ENCODE data around the gene CYP4Z1.
"Not testable (repeated sequence)": the region's sequence is repeated elsewhere in the genome, so short reads cannot be mapped to it uniquely, and the experiment has no call there.

The CYP4Z1 gene

DNA sequence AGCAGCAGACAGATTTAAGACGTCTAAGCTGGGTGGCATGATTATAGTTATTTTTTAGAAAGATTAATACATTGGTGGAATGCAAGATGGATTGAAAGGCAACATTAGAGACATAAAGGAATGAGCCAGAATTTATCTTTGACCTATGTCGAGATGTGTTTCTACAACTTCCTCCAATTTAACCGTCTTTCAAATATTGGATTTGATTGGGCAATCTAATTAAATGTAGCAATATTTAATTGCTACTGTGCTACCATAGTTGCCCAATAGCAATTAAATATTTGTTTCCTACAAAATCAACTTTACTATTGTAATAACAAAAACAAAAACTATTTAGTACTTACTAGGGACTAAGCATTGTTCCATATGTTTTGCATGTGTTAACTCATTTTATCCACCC, 39.8 kb downstream of the CYP4Z1 start:
- peaks cover 15% of the 10 kb centered on the region for H3K9me3 Mint-ChIP-seq
- no peak for DNase-seq
- peaks cover 26% of the 10 kb centered on the region for H3K27me3 Mint-ChIP-seq
- no peaks in the 10 kb centered on the region for H3K36me3 Mint-ChIP-seq (ENCODE audit: low read depth)
- H3K27ac Mint-ChIP-seq: no peak overlapping the region
- no peaks in the 10 kb centered on the region for H3K4me1 Mint-ChIP-seq (ENCODE audit: low read depth)
- H3K4me3 Mint-ChIP-seq: no peak overlapping the region

DNA sequence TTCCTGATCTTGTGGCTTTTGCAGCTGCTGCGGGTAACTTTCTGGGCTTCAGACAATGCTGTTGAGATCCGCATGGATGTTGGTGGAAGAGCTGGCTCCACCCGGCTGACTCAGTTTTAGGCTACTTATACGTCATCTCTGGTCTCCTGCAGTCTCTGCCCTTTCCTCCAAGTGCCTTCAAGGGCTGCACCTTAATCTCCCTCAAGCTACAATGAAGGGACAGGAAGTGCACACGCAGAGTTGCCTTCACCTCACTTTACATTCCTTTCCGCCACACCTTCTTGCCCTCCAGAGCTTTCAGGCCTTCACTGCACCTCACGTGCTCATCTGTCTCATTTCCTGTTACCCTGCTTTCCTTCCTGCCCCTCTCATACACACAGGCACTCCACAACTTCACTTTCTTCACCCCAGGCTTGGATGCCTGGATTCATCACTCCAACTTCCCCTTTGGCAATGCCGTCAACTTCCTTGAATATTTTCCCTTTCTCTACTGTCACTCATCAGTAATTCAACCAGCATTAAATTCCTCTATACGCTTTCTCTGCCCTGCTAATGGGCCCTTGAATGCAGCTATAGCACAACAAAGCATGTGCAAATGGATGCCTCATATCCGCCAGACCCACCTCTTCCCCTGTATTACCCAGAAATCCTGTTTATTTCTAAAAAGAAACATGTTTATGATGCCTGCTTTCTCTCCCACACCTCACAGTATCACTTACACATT, 41.0 kb downstream of the CYP4Z1 start:
- not testable (repeated sequence) for H3K36me3 Mint-ChIP-seq (ENCODE audit: low read depth); DNase-seq; H3K4me1 Mint-ChIP-seq (ENCODE audit: low read depth); H3K9me3 Mint-ChIP-seq; H3K27ac Mint-ChIP-seq; H3K4me3 Mint-ChIP-seq
- peaks cover 21% of the 10 kb centered on the region for H3K27me3 Mint-ChIP-seq

GRCh38 chr1:47109482-47109881, 42.5 kb downstream of the CYP4Z1 start:
- not testable (repeated sequence) for H3K4me1 Mint-ChIP-seq (ENCODE audit: low read depth); H3K36me3 Mint-ChIP-seq (ENCODE audit: low read depth); DNase-seq; H3K9me3 Mint-ChIP-seq; H3K4me3 Mint-ChIP-seq; H3K27ac Mint-ChIP-seq
- H3K27me3 Mint-ChIP-seq: peaks cover 21% of the 10 kb centered on the region

- H3K9me3 Mint-ChIP-seq: no peaks in the 10 kb centered on the region
- DNase-seq: no peak
- peaks cover 21% of the 10 kb centered on the region for H3K27me3 Mint-ChIP-seq
- H3K4me3 Mint-ChIP-seq: no peak overlapping the region
- H3K36me3 Mint-ChIP-seq (ENCODE audit: low read depth): no peaks in the 10 kb centered on the region
- no peak overlapping the region for H3K27ac Mint-ChIP-seq
- no peaks in the 10 kb centered on the region for H3K4me1 Mint-ChIP-seq (ENCODE audit: low read depth)
Observed at GRCh38 chr1:47113178-47113577, 46.1 kb downstream of the CYP4Z1 start.

- H3K36me3 Mint-ChIP-seq (ENCODE audit: low read depth); H3K4me3 Mint-ChIP-seq; H3K4me1 Mint-ChIP-seq (ENCODE audit: low read depth); H3K9me3 Mint-ChIP-seq; H3K27ac Mint-ChIP-seq; DNase-seq: not testable (repeated sequence)
- H3K27me3 Mint-ChIP-seq: peaks cover 25% of the 10 kb centered on the region
Observed at GRCh38 chr1:47121039-47121438, 54.0 kb downstream of the CYP4Z1 start.

DNA sequence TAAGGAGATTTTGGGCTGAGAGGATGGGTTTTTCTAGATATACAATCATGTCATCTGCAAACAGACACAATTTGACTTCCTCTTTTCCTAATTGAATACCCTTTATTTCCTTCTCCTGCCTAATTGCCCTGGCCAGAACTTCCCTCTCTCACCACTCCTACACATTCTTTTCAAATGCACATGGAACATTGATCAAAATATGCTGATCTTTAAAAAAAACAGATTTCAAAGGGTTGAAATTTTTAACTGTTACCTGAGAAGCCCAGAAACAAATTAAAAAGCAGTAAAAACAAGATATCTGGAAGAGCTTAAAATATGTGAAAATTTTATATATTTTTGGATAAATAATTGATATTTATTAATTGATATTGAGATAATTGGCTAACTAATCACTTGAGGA, 57.8 kb downstream of the CYP4Z1 start:
- not testable (repeated sequence) for H3K36me3 Mint-ChIP-seq (ENCODE audit: low read depth)

DNA sequence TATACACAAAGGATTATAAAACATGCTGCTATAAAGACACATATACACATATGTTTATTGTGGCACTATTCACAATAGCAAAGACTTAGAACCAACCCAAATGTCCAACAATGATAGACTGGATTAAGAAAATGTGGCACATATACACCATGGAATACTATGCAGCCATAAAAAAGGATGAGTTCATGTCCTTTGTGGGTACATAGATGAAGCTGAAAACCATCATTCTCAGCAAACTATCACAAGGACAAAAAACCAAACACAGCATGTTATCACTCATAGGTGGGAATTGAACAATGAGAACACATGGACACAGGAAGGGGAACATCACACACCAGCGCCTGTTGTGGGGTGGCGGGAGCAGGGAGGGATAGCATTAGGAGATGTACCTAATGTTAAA, 60.0 kb downstream of the CYP4Z1 start:
- H3K36me3 Mint-ChIP-seq (ENCODE audit: low read depth); DNase-seq; H3K4me1 Mint-ChIP-seq (ENCODE audit: low read depth); H3K27ac Mint-ChIP-seq; H3K4me3 Mint-ChIP-seq; H3K9me3 Mint-ChIP-seq: not testable (repeated sequence)
- H3K27me3 Mint-ChIP-seq: peaks cover 21% of the 10 kb centered on the region

More for the DNA sequence above, 57.8 kb downstream of the CYP4Z1 start:
- not testable (repeated sequence) for H3K4me3 Mint-ChIP-seq; H3K4me1 Mint-ChIP-seq (ENCODE audit: low read depth); H3K9me3 Mint-ChIP-seq; H3K27ac Mint-ChIP-seq; DNase-seq
- H3K27me3 Mint-ChIP-seq: peaks cover 19% of the 10 kb centered on the region

GRCh38 chr1:47128221-47128620, 61.2 kb downstream of the CYP4Z1 start:
- Mint-ChIP-seq H3K27me3 (peaks cover 26% of the 10 kb centered on the region), H3K27ac (no peak overlapping the region), H3K9me3 (peaks cover 2% of the 10 kb centered on the region), H3K4me3 (no peak overlapping the region), H3K4me1 (ENCODE audit: low read depth) (no peaks in the 10 kb centered on the region), H3K36me3 (ENCODE audit: low read depth) (no peaks in the 10 kb centered on the region)
- DNase-seq: no peak

- H3K27ac Mint-ChIP-seq; H3K36me3 Mint-ChIP-seq (ENCODE audit: low read depth); H3K9me3 Mint-ChIP-seq; H3K4me1 Mint-ChIP-seq (ENCODE audit: low read depth); DNase-seq; H3K4me3 Mint-ChIP-seq: not testable (repeated sequence)
- H3K27me3 Mint-ChIP-seq: peaks cover 26% of the 10 kb centered on the region
Observed at GRCh38 chr1:47128854-47129253, 61.8 kb downstream of the CYP4Z1 start.

GRCh38 chr1:47129489-47130230, 62.6 kb downstream of the CYP4Z1 start:
- not testable (repeated sequence) for H3K9me3 Mint-ChIP-seq; H3K4me1 Mint-ChIP-seq (ENCODE audit: low read depth); H3K4me3 Mint-ChIP-seq; DNase-seq; H3K27ac Mint-ChIP-seq; H3K36me3 Mint-ChIP-seq (ENCODE audit: low read depth)
- H3K27me3 Mint-ChIP-seq: peaks cover 26% of the 10 kb centered on the region

DNA sequence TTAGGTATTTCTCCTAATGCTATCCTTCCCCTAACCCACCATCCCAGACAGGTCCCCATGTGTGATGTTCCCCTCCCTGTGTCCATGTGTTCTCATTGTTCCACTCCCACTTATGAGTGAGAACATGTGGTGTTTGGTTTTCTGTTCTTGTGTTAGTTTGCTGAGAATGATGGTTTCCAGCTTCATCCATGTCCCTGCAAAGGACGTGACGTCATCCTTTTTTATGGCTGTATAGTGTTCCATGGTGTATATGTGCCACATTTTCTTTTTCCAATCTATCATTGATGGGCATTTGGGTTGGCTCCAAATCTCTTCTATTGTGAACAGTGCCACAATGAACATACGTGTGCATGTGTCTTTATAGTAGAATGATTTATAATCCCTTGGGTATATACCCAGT, 65.6 kb downstream of the CYP4Z1 start:
- not testable (repeated sequence) for H3K36me3 Mint-ChIP-seq (ENCODE audit: low read depth); H3K27ac Mint-ChIP-seq; H3K9me3 Mint-ChIP-seq; H3K4me1 Mint-ChIP-seq (ENCODE audit: low read depth); H3K4me3 Mint-ChIP-seq; DNase-seq
- H3K27me3 Mint-ChIP-seq: peaks cover 25% of the 10 kb centered on the region

GRCh38 chr1:47137198-47137597, 70.2 kb downstream of the CYP4Z1 start, which contains the start of gene CYP4A22:
Gene CYP4A22 (plus strand): TSS chr1:47137441. CDS start chr1:47137486, 45 bp downstream.
- peaks cover 25% of the 10 kb centered on the region for H3K27me3 Mint-ChIP-seq
- H3K27ac Mint-ChIP-seq: no peak within 1 kb of the TSS
- H3K36me3 Mint-ChIP-seq (ENCODE audit: low read depth): no peaks in the 10 kb centered on the region
- H3K9me3 Mint-ChIP-seq: peaks cover 2% of the 10 kb centered on the region
- DNase-seq: no peak
- H3K4me3 Mint-ChIP-seq: no peak within 1 kb of the TSS
- no peaks in the 10 kb centered on the region for H3K4me1 Mint-ChIP-seq (ENCODE audit: low read depth)

DNA sequence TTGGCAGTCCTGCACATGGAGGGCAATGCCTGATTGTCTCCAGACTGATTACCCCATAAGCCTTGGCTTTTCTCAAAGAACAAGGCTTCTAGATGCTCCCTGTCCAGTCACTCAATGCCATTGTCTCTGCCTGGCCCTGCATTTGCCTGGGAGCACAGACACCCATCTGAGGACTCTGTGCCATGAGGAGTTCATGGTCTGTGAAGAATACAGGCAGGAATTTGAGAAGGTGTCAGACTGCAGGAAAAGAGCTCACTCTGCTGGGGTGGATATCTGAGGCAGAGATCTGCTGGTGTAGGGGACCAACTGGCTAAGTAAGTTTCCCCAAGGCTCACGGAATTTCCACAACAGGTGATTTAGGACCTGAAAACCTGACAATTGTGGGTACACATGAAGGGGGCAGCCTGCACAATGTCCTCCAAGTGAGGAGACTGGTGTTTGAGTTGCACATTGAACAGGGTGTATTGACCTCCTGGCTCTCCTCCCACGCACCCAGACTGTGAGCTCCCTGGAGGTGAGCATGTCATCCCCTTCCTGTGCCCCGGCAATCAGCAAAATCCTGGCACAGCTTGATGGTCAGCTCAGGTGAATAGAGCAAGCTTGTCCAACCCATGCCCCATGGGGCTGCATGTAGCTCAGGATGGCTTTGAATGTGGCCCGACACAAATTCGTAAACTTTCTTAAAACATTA, 71.0 kb downstream of the CYP4Z1 start:
- no peak overlapping the region for H3K27ac Mint-ChIP-seq
- H3K36me3 Mint-ChIP-seq (ENCODE audit: low read depth): no peaks in the 10 kb centered on the region
- DNase-seq: no peak
- peaks cover 20% of the 10 kb centered on the region for H3K27me3 Mint-ChIP-seq
- no peaks in the 10 kb centered on the region for H3K9me3 Mint-ChIP-seq
- H3K4me1 Mint-ChIP-seq (ENCODE audit: low read depth): no peaks in the 10 kb centered on the region
- no peak overlapping the region for H3K4me3 Mint-ChIP-seq

DNA sequence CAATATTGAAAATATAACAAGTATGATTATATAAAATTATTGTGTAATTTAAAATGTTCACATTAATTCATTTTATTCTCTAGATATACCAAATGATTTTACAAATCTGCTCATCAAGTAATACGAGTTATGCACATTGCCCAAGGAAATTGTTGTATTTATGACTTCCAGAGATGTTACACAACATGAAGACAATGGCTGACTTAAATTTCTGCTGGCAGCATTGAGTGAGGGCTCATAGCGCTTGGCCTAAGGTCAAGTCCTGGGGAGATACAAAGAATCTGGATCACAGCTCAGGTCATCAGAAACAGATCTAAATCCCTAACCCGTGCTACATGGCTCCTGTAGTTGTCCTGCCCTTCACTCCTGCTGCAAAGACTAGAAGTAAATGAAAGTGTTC, 73.3 kb downstream of the CYP4Z1 start:
- H3K9me3 Mint-ChIP-seq; H3K4me3 Mint-ChIP-seq; H3K36me3 Mint-ChIP-seq (ENCODE audit: low read depth); DNase-seq; H3K27ac Mint-ChIP-seq; H3K4me1 Mint-ChIP-seq (ENCODE audit: low read depth): not testable (repeated sequence)
- peaks cover 17% of the 10 kb centered on the region for H3K27me3 Mint-ChIP-seq

DNA sequence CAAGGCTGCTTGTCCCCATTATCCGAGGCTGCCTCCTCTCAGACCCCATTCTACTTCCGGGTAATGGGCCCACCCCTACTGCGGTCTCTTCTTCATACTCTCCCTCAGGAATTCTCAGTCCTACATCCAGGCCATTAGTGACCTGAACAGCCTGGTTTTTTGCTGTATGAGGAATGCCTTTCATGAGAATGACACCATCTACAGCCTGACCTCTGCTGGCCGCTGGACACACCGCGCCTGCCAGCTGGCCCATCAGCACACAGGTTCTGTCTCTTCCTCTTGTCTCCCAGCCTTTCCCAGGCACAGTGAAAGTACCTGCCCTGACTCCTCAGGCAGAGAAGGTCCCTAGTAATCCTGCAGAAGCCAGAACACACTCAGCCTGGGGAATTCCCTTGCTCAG, 76.6 kb downstream of the CYP4Z1 start:
- not testable (repeated sequence) for DNase-seq; H3K4me1 Mint-ChIP-seq (ENCODE audit: low read depth); H3K27ac Mint-ChIP-seq; H3K9me3 Mint-ChIP-seq; H3K36me3 Mint-ChIP-seq (ENCODE audit: low read depth); H3K4me3 Mint-ChIP-seq
- peaks cover 15% of the 10 kb centered on the region for H3K27me3 Mint-ChIP-seq
